GM21447 (cell line): ENCODE measurements around the gene ABL1.

Experiments used
- ATAC-seq: cut with Tn5 transposase; IDR thresholded peaks from one replicate; pipeline ENCODE4 v1.9.1; 2021; ENCODE audit not compliant: unreplicated experiment

The ABL1 gene

DNA sequence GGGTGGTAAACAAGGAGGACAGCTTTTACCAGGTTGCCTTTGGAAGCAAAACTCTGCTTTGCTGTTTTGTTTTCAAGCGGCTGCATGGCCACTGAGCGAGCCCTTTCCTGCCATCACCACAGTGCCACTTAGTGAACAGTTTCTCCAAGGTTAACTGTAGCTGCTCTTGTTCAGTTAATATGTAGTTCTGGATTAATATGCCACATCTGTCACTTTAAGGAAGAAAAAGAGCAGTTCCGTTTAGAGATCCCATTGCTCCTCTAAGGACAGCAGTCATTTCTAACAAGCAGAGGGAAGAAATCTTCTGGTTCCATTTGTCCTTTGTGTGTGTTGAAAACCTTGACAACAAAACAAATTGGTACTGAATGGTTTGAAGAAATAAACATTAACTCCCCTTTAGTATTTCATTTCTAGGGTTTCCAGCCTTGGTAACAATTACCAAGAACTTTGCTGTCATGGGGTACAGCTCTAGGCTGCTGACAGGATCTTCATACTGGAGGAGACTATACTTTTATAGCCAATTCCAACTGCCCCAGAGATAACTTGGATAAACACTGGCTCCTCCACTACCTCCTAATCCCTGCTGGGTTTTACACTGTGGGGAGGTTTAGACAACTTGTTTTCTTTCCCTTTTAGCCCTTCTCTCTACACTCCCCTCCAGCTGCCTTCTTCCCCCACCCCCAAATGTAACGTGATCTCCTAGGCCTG lies 10.3 kb upstream of the ABL1 start:
- no peak for ATAC-seq

DNA sequence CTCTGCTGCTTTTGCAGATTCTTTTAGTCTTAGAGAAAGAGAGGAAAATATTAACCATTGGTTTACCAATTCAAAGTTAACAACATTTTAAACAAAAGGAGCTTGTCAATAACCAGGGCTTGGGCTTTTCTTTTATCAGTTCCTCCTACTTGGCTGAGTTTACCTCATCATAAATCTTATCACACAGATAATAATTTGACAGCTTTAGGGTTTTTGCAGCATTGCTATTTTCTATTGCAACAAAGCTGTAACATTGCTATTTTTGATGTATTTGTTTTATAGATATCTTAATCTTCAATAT lies 9.8 kb upstream of the ABL1 start:
- no peak for ATAC-seq

- ATAC-seq, result no peak
Measured at GRCh38 chr9:130825809-130826208, 9.2 kb upstream of the ABL1 start.

GRCh38 chr9:130829762-130830161 lies 5.3 kb upstream of the ABL1 start:
- no peak for ATAC-seq

- ATAC-seq, result no peak
Measured at GRCh38 chr9:130830231-130830760, 4.8 kb upstream of the ABL1 start.

DNA sequence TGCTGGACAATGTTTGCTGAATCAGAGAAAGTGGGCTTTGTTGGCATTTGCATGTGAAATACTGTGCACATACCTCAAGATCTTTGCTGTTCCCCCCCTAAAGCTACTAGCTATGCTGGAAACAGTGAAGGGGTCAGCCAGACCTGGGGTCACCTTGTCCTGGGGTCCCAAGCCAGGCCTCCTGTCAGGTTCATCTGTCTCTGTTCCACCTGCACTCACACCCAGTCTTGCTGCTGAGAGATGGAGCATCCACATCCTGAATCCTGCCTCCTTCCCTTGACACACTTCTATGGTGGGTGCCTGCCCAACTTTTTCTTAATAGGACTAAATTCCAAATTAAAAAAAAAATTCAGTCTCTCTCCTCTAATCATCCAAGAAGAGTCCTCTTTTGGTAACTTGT lies 4.0 kb upstream of the ABL1 start:
- ATAC-seq, result no peak

DNA sequence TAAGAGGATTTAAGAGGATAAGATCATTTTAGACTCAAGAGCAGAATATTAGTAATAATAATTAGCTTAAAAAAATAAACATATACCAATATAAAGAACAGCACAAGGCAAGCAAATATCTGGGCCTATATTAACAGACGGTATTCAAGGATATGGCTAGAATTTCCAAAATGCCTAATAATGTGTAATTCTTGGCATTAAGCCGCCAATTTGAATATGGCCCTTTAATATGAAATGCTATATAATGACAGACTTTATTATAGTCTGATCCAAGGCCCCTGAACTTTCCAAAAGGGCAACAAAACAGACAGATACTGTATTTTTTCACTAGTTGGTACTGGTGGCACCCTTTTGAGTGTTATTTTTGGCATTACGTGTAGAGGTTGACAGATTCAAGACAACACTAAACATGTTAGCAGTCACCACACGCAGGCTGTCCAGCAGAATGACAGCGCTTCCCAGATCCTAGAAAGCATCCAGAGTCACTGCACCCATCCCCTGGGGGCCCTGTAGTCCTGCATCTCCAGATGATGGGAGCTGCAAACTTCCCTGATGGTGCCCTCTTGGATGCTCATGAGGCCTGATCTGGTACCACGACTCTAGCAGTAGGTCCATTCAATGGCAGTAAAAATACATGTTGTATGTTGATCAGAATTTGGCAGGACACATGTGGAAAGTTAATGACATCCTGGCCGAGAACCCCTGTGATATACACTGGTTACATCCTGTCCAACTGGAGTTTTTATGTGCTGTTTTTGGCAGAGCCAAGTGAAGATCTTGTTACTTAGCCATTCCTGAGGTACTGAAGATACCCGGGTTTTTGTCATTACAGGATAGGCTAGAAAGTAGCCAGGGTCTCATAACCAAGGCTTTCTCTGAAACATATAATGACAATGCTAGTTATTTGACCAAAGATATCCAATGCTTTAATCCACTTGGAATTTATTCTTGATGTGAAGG lies 1.7 kb upstream of the ABL1 start:
- ATAC-seq, result no peak

DNA sequence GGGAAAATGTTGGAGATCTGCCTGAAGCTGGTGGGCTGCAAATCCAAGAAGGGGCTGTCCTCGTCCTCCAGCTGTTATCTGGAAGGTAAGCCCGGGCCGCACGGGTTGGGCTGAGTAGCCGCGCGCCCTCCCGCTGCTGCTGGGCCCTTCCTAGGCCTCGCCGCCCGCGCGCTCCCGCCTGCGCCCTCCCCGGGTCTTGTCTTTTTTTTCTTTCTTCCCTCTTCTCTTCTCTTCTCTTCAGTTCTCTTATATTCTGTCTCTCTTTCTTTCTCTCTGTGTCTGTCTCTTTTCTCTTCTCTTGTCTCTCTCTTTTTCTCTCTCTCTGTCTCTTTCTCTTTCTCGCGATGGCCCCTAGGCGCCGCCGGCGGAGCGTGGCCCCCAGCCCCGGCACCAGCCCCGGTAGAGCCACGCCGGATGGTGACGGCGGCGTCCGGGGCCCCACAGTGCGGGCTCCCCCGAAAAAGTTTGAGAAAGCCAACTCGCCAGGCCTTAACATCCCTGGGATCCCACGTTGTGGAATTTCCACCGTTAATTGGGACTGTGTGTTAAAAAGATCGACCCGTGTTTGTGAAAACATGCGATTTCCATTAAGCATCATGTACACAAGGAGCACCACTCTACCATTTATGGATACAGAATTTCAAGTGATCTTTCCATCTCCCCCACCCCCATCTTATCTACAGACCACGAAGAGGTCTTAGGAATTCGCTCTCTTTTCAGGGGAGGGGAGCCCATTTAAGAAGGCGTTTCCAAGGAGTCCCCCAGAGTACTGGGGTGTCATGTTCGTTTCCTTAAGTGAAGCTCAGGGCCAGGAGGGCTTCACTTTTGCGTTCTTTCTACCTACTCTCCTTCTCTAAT lies 616 bp downstream of the ABL1 start:
- ATAC-seq, result peak; percentile 20

- no peak for ATAC-seq
Measured at GRCh38 chr9:130837002-130837511, 2.0 kb downstream of the ABL1 start.

DNA sequence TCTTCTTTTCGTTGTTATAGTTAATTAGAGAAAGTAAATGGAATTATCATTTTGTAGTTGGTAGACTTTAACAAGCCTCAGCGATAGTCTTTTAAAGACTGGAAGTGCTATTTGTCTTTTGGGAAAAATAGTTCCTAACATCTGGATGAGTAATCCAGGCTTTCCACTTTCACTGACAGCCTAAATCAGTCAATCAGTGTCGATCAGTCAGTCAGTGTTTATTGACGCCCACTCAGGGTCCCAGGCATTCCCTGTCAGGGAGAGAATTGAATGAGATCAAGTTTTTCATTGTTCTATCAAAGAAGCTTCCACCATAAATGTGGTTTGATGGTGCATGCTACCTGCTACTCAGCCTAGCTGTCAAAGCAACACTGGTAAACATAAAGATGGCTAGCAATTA lies 2.6 kb downstream of the ABL1 start:
- no peak for ATAC-seq

DNA sequence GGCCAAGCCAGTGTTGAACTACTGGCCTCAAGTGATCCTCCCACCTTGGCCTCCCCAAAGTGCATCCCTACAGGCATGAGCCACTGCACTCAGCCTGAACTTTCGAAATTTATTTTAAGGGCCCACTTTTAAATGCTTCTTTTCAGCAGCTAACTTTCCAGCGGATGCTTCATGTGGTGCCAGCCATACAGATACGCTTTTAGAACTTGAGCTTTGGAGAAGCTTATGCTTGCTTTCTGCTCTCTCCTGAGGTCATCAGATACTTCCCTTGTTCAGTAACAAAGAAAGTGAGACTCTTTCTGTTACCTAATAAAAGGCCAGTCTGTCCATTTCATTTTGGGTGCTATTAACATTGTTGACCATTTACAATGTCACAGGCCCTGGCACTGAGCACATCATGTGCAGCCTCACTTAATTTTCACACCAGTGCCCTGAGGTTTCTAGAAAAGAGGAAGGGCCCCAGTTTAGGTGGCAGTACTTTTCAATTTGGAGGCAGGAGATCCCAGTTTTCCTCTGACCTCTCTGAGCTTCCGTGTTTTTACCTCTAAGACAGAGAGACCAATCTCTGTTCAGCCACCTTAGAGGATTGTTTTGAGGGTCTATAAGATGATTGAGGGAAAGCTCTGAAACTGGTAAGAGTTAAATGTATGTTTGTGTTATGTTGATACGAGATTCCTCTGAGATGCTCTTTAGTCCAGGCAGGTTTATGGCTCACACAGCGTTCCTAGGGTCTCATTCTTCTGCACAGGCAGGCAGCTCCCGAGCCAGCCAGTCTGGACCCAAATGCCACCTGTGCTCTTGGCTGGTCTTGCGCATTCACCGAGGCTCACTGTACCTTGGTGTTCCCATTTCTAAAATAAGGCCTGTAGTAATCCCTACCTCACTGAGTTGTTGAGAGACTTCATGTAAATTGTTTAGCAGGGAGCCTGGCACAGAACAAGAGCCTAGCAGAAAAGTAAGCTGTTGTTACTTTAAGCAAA lies 4.4 kb downstream of the ABL1 start:
- ATAC-seq, result no peak

GRCh38 chr9:130842545-130842944 lies 7.5 kb downstream of the ABL1 start:
- no peak for ATAC-seq

GRCh38 chr9:130843049-130843908 lies 8.2 kb downstream of the ABL1 start:
- no peak for ATAC-seq

DNA sequence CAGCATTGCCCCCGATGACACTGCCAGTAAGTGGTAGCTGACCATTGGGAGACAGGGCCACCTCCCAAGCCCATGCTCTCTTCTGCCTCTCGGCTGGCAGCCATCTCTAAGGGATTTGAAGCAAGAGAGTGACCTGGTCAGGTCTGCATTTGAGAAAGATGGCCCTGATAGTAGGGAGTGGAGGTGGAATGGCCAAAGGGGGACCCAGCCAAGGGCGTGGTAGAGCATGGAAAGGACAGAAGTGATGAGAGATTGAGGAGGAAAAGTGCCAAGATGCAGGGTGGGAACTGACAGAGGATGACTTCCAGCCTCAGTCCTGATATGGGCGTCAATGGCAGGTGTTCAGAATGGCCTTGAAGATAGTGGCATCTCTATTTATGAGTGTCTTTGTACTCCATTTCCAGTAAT lies 9.0 kb downstream of the ABL1 start:
- no peak for ATAC-seq

- no peak for ATAC-seq
Measured at GRCh38 chr9:130845254-130845653, 10.2 kb downstream of the ABL1 start.

DNA sequence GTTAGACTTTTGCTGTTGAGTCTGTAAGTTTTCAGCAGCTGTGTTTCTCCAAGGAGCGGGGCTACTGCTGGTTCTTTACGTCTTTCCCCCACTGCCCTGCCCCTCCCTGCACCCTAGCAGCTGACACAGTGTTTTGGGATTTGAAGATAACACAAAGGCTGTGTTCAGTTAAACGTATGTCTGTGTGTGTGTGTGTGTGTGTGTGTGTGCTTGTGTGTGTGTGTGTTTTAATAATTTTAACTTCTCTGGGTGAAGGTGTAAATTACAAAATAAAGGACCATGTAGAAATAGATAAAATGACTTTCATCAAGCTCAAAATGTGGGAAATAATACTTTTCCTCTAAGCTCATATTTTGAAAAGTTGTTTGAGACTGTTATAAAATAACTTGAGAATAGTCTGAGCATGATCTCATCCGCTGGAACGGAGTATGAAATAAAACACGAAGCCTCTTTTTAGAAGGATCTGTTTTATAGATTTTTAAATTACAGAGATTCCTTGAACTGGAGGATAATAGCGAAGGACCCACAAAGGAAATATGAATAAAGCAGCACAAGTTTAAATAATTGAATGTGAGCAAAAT lies 10.9 kb downstream of the ABL1 start:
- ATAC-seq, result no peak

GRCh38 chr9:130846487-130847305 lies 11.6 kb downstream of the ABL1 start:
- ATAC-seq, result no peak
